ENCODE results near the gene LHPP.
"Not testable (repeated sequence)": the region's sequence is repeated elsewhere in the genome, so short reads cannot be mapped to it uniquely, and the experiment has no call there.

Gene LHPP

GRCh38 chr10:124598196-124598595, 136.6 kb downstream of the LHPP start:
- DNase-seq = no peak

- DNase-seq = no peak
These were observed 137.4 kb downstream of the LHPP start for GRCh38 chr10:124598773-124599587.

- no peak for DNase-seq
These were observed 138.0 kb downstream of the LHPP start for GRCh38 chr10:124599588-124600050.

GRCh38 chr10:124600051-124600880, 138.6 kb downstream of the LHPP start:
- no peak for DNase-seq

GRCh38 chr10:124601016-124601415, 139.4 kb downstream of the LHPP start:
- no peak for DNase-seq

- DNase-seq = no peak
These were observed 140.0 kb downstream of the LHPP start for GRCh38 chr10:124601431-124602120.

- DNase-seq = no peak
These were observed 140.5 kb downstream of the LHPP start for GRCh38 chr10:124602121-124602561.

- DNase-seq = no peak
These were observed 141.2 kb downstream of the LHPP start for GRCh38 chr10:124602646-124603365.

GRCh38 chr10:124603376-124604213, 142.0 kb downstream of the LHPP start:
- DNase-seq = no peak

- no peak for DNase-seq
These were observed 142.8 kb downstream of the LHPP start for GRCh38 chr10:124604214-124605000.

GRCh38 chr10:124605001-124605370, 143.4 kb downstream of the LHPP start:
- DNase-seq = no peak

GRCh38 chr10:124605481-124605855, 143.8 kb downstream of the LHPP start:
- DNase-seq = no peak

- no peak for DNase-seq
These were observed 144.5 kb downstream of the LHPP start for GRCh38 chr10:124605856-124606812.

GRCh38 chr10:124606822-124607221, 145.2 kb downstream of the LHPP start:
- DNase-seq = no peak

- no peak for DNase-seq
These were observed 146.1 kb downstream of the LHPP start for GRCh38 chr10:124607693-124608092.

- DNase-seq = no peak
These were observed 146.6 kb downstream of the LHPP start for GRCh38 chr10:124608093-124608721.

GRCh38 chr10:124609698-124610097, 148.1 kb downstream of the LHPP start:
- DNase-seq = no peak

GRCh38 chr10:124610186-124610585, 148.6 kb downstream of the LHPP start:
- DNase-seq = not testable (repeated sequence)

GRCh38 chr10:124610851-124611250, 149.2 kb downstream of the LHPP start:
- not testable (repeated sequence) for DNase-seq

Measured in eye (tissue), 1 donor.